Astrocyte (in vitro differentiated cells and primary cell): ENCODE results near the gene PLEKHH3.

ENCODE experiments used
- CTCF ChIP-seq: IDR thresholded peaks from 2 replicates; pipeline ENCODE4 v1.5.1; 2011; ENCODE audit warnings: low read depth, mild to moderate bottlenecking, inconsistent platforms, low read length, moderate library complexity; ENCODE audit not compliant: insufficient read depth
- EZH2 ChIP-seq: IDR thresholded peaks from 2 replicates; pipeline ENCODE4 v1.6.1; 2012; ENCODE audit warnings: mild to moderate bottlenecking, low read length, inconsistent platforms; ENCODE audit not compliant: insufficient read depth

DNA sequence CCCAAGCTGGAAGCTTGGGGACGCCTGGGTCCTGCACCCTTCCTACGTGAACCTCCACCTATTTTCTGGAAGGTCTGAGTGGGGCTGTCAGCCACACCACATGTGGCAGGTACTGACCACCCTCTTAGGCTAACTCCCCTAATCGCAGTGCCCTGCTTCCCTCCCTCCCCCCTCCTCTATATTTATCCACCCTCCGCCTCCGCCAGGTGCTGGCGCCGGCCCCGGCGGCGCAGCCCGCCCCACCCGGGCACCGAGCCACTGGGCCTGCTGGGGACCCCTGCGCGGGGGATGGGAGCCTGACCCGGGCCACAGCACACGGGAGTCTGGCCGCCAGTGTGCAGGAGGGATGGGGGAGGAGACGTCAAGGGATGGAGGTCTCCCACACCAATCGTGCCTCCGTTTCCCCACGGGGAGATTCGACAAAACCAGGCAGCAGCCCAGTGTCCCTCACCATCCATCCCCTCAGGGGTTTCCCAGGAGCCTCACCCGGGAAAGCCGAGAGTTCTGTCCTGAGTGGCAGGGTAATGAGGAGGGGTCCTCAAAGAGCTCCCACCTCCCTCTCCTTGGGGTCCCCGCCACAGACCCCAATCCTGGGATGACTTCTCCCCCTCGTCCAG is 1.3 kb downstream of the PLEKHH3 start:
- TF ChIP-seq CTCF: no peak
- no peak for TF ChIP-seq EZH2
